ENCODE results near the gene IL18BP.

IL18BP gene

GRCh38 chr11:72012897-72013721, 14.4 kb downstream of the IL18BP start:
- no peak for DNase-seq (ENCODE audit: low spot score)

GRCh38 chr11:72013765-72014711, 15.3 kb downstream of the IL18BP start:
- no peak for DNase-seq (ENCODE audit: low spot score)

GRCh38 chr11:72014761-72015320, 16.1 kb downstream of the IL18BP start:
- no peak for DNase-seq (ENCODE audit: low spot score)

GRCh38 chr11:72015511-72016061, 16.9 kb downstream of the IL18BP start:
- DNase-seq (ENCODE audit: low spot score), result no peak

- DNase-seq (ENCODE audit: low spot score), result no peak
Measured at GRCh38 chr11:72018171-72018570, 19.5 kb downstream of the IL18BP start.

- DNase-seq (ENCODE audit: low spot score), result no peak
Measured at GRCh38 chr11:72023335-72023734, 24.6 kb downstream of the IL18BP start.

GRCh38 chr11:72024069-72024754, 25.5 kb downstream of the IL18BP start:
- no peak for DNase-seq (ENCODE audit: low spot score)

GRCh38 chr11:72026090-72026489, 27.4 kb downstream of the IL18BP start:
- DNase-seq (ENCODE audit: low spot score), result no peak

- DNase-seq (ENCODE audit: low spot score), result no peak
Measured at GRCh38 chr11:72030472-72031045, 31.9 kb downstream of the IL18BP start.

GRCh38 chr11:72036687-72037086, 38.0 kb downstream of the IL18BP start:
- no peak for DNase-seq (ENCODE audit: low spot score)

- DNase-seq (ENCODE audit: low spot score), result peak; percentile 62
Measured at GRCh38 chr11:72037554-72038311, 39.0 kb downstream of the IL18BP start.

GRCh38 chr11:72038491-72038890, 39.8 kb downstream of the IL18BP start:
- no peak for DNase-seq (ENCODE audit: low spot score)

GRCh38 chr11:72039031-72039855, 40.5 kb downstream of the IL18BP start:
- DNase-seq (ENCODE audit: low spot score), result no peak

GRCh38 chr11:72039856-72040401, 41.2 kb downstream of the IL18BP start:
- no peak for DNase-seq (ENCODE audit: low spot score)

GRCh38 chr11:72040491-72041363, 42.0 kb downstream of the IL18BP start:
- DNase-seq (ENCODE audit: low spot score), result peak; percentile 58

- DNase-seq (ENCODE audit: low spot score), result peak; percentile 37
Measured at GRCh38 chr11:72041364-72042063, 42.8 kb downstream of the IL18BP start.

- no peak for DNase-seq (ENCODE audit: low spot score)
Measured at GRCh38 chr11:72042064-72042745, 43.5 kb downstream of the IL18BP start.
